K562 (cell line): ENCODE measurements around the gene FBXW8.

Source experiments
- CBX5 ChIP-seq: IDR thresholded peaks from 2 replicates; pipeline ENCODE4 v1.6.1; 2014; ENCODE audit warnings: low read depth, borderline replicate concordance
- CBX8 ChIP-seq: fragments of 200-600 bp; sonication (generic); IDR thresholded peaks from 2 replicates; pipeline ENCODE4 v1.6.1; 2012; ENCODE audit warnings: borderline replicate concordance, mixed run types, low read depth, mild to moderate bottlenecking, moderate library complexity, mixed read lengths, low read length, control low read depth, inconsistent platforms; ENCODE audit not compliant: poor library complexity, severe bottlenecking; ENCODE audit errors: extremely low read depth
- CTCF ChIP-seq, 3 experiments: IDR thresholded peaks in 2 of 3; conservative IDR thresholded peaks in 1 of 3; 2 replicates each; pipeline ENCODE4 v1.5.1; 2011 to 2012; ENCODE audit warnings: low read length in 3 of 3, mild to moderate bottlenecking in 3 of 3, control low read depth in 2 of 3, improper control_type of control experiment in 1 of 3, inconsistent platforms in 1 of 3, low read depth in 1 of 3, mixed read lengths in 1 of 3, moderate library complexity in 1 of 3; ENCODE audit not compliant: insufficient read depth in 2 of 3
- ESRRA ChIP-seq: fragments of 450-650 bp; IDR thresholded peaks from 2 replicates; pipeline ENCODE4 v1.6.1; 2014; ENCODE audit warnings: low read depth, mild to moderate bottlenecking, moderate library complexity, borderline replicate concordance
- EZH2 ChIP-seq: IDR thresholded peaks from 2 replicates; pipeline ENCODE4 v1.6.1; 2012; ENCODE audit warnings: low read depth, mild to moderate bottlenecking, inconsistent platforms, low read length, borderline replicate concordance
- GTF2A2 ChIP-seq: IDR thresholded peaks from 2 replicates; pipeline ENCODE4 v1.6.1; 2016; ENCODE audit warnings: mild to moderate bottlenecking, missing genetic modification characterization, missing compliant biosample characterization
- HOXB6 ChIP-seq: fragments of 250-450 bp; sonication (Bioruptor Pico); IDR thresholded peaks from 2 replicates; pipeline ENCODE4 v1.5.1; 2022; ENCODE audit warnings: mild to moderate bottlenecking, borderline replicate concordance
- JUN ChIP-seq, 2 experiments: sonication (generic) in 1 of 2; formaldehyde crosslinking in 1 of 2; IDR thresholded peaks; 2 replicates each; pipeline versions ENCODE4 v1.6.1 to v1.8.0; 2012 to 2022; ENCODE audit warnings: borderline replicate concordance in 2 of 2, mild to moderate bottlenecking in 2 of 2, improper control_type of control experiment in 1 of 2, low read depth in 1 of 2, low read length in 1 of 2, missing genetic modification reagents in 1 of 2
- MXD1 ChIP-seq: fragments of 250-450 bp; sonication (Bioruptor Pico); IDR thresholded peaks from 2 replicates; pipeline ENCODE4 v1.8.0; 2021; ENCODE audit warnings: borderline replicate concordance, mild to moderate bottlenecking, moderate library complexity; ENCODE audit not compliant: poor library complexity, severe bottlenecking
- POLR2A ChIP-seq: fragments of 450-650 bp; conservative IDR thresholded peaks from 2 replicates; pipeline ENCODE4 v1.6.1; 2016
- PTBP1 ChIP-seq: fragments of 200-400 bp; formaldehyde crosslinking; IDR thresholded peaks from 2 replicates; pipeline ENCODE4 v1.6.1; 2017; ENCODE audit warnings: low read depth, low read length
- REST ChIP-seq, 2 experiments: fragments of 450-650 bp; formaldehyde crosslinking in 1 of 2; IDR thresholded peaks; 2 replicates each; pipeline versions ENCODE4 v1.4.0 to v1.6.1; 2014 to 2020; ENCODE audit warnings: mild to moderate bottlenecking in 2 of 2, borderline replicate concordance in 1 of 2, low read depth in 1 of 2
- TF ChIP-seq, protein P1 (sequence below): IDR thresholded peaks from 2 replicates; pipeline ENCODE4 v1.6.1; 2014; ENCODE audit warnings: antibody characterized with exemption

GRCh38 chr12:117002051-117002817, 91.5 kb downstream of the FBXW8 start:
- no peak for TF ChIP-seq CTCF (IDR thresholded peaks at IDR 0.05 in 2 of 3, conservative IDR thresholded peaks at IDR 0.05 in 1 of 3; ENCODE audit: insufficient read depth in 2 of 3, low read depth in 1 of 3, low read length in 3 of 3)
- TF ChIP-seq CBX8: no peak
- TF ChIP-seq POLR2A: no peak
- TF ChIP-seq EZH2: no peak
- no peak for TF ChIP-seq HOXB6 (CRISPR knock-in tag)
- TF ChIP-seq ESRRA: no peak
- no peak for TF ChIP-seq MXD1 (CRISPR knock-in tag)
- TF ChIP-seq, protein P1, sequence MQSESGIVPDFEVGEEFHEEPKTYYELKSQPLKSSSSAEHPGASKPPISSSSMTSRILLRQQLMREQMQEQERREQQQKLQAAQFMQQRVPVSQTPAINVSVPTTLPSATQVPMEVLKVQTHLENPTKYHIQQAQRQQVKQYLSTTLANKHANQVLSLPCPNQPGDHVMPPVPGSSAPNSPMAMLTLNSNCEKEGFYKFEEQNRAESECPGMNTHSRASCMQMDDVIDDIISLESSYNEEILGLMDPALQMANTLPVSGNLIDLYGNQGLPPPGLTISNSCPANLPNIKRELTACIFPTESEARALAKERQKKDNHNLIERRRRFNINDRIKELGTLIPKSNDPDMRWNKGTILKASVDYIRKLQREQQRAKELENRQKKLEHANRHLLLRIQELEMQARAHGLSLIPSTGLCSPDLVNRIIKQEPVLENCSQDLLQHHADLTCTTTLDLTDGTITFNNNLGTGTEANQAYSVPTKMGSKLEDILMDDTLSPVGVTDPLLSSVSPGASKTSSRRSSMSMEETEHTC: no peak
- no peak for TF ChIP-seq CBX5
- no peak for TF ChIP-seq REST (IDR thresholded peaks at IDR 0.05; ENCODE audit: borderline replicate concordance)
- TF ChIP-seq REST (CRISPR knock-in tag; IDR thresholded peaks at IDR 0.05; ENCODE audit: low read depth): no peak
- TF ChIP-seq PTBP1: no peak
- TF ChIP-seq JUN (IDR thresholded peaks at IDR 0.05; ENCODE audit: borderline replicate concordance, low read depth, low read length): no peak
- no peak for TF ChIP-seq JUN (CRISPR knock-in tag; IDR thresholded peaks at IDR 0.05; ENCODE audit: borderline replicate concordance)
- no peak for TF ChIP-seq GTF2A2 (tag)
